Activated CD4-positive, alpha-beta T cell treated with anti-CD3 and anti-CD28 coated beads for 36 hours (primary cell): Measurements from ENCODE around the gene ADAMTS9. TPM values are rescaled to one million over a fixed set of nuclear protein-coding genes. Genes with fewer than 3 reads are reported as not detected.

ENCODE experiments used
- ATAC-seq: fragments of 200-7000 bp; cut with Tn5 transposase; one replicate; pipeline ENCODE4 v1.10.0; 2021; ENCODE audit warnings: mild to moderate bottlenecking, moderate library complexity
- CTCF ChIA-PET: fragments of 350-600 bp; sonication (Branson Sonifier 250); formaldehyde crosslinking; loops from one replicate; lab custom pipeline; 2021; ENCODE audit warnings: antibody characterized with exemption; lab: Charles Lee
- POLR2A ChIA-PET: fragments of 350-600 bp; sonication (Branson Sonifier 250); formaldehyde crosslinking; loops from one replicate; lab custom pipeline; 2021; ENCODE audit warnings: antibody characterized with exemption, inconsistent platforms; lab: Charles Lee
- DNase-seq: peaks from one replicate; pipeline ENCODE4 v3.0.0-alpha.2; 2020
- H3K27ac Mint-ChIP-seq: one replicate; pipeline ENCODE4 v1.8.0; 2021; ENCODE audit warnings: mixed read lengths
- H3K27me3 Mint-ChIP-seq: one replicate; pipeline ENCODE4 v1.8.0; 2021; ENCODE audit warnings: mixed read lengths
- H3K36me3 Mint-ChIP-seq: one replicate; pipeline ENCODE4 v1.8.0; 2021; ENCODE audit warnings: low read depth, mixed read lengths
- H3K4me1 Mint-ChIP-seq: one replicate; pipeline ENCODE4 v1.8.0; 2021; ENCODE audit warnings: mixed read lengths
- H3K4me3 Mint-ChIP-seq: one replicate; pipeline ENCODE4 v1.8.0; 2021; ENCODE audit warnings: mild to moderate bottlenecking, moderate library complexity, mixed read lengths
- H3K9me3 Mint-ChIP-seq: one replicate; pipeline ENCODE4 v1.8.0; 2021; ENCODE audit warnings: low read depth, mixed read lengths
- intact Hi-C, 2 experiments: fragments of 100-400 bp; cut with DNase I in 1 of 2; cut with micrococcal nuclease in 1 of 2; formaldehyde crosslinking; loops; one replicate each; pipeline versions ENCODE4 v1.14.2 to v1.15.1; 2022 to 2024; cut with DNase I, micrococcal nuclease
- total RNA-seq, 2 experiments: library from RNA; stranded (reverse); gene quantifications; one replicate each; pipeline ENCODE4 v1.2.3, GENCODE V29; 2021

The ADAMTS9 gene
- total RNA-seq, 2 experiments from 2014 or later, result not detected

DNA sequence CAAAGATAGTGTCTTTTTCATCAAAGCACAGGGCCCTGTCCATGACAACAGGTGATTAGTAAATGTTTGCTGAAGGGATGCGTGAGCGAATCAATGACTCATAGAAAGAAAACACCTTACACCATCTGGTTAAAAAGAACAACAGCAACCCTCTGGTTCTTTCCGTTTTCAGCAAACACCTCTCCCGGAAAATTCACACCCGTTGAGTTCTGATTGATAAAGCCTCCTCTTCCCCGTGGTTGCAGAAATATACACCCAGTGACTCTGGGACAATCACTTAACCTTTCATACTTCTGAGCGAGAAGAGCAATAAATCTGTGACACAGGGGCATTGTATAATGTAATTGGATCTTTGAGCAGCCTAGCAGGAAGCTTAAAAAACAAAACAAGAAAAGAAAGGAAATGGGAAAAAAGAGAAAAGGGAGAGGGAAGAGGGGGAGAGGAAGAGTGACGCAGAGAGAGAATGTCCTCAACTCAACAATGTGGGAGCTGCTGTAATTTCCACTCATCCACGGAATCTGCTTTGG is 37.6 kb downstream of the ADAMTS9 start:
- Mint-ChIP-seq H3K27ac (no peak overlapping the region), H3K27me3 (no peaks in the 10 kb centered on the region), H3K36me3 (no peaks in the 10 kb centered on the region), H3K4me3 (no peak overlapping the region), H3K9me3 (peaks cover 2% of the 10 kb centered on the region), H3K4me1 (no peaks in the 10 kb centered on the region)
- DNase-seq (no peak), ATAC-seq (no peak)
- intact Hi-C loops, result no loop called here
- POLR2A ChIA-PET, result no interaction called here
- CTCF ChIA-PET, result no interaction called here

DNA sequence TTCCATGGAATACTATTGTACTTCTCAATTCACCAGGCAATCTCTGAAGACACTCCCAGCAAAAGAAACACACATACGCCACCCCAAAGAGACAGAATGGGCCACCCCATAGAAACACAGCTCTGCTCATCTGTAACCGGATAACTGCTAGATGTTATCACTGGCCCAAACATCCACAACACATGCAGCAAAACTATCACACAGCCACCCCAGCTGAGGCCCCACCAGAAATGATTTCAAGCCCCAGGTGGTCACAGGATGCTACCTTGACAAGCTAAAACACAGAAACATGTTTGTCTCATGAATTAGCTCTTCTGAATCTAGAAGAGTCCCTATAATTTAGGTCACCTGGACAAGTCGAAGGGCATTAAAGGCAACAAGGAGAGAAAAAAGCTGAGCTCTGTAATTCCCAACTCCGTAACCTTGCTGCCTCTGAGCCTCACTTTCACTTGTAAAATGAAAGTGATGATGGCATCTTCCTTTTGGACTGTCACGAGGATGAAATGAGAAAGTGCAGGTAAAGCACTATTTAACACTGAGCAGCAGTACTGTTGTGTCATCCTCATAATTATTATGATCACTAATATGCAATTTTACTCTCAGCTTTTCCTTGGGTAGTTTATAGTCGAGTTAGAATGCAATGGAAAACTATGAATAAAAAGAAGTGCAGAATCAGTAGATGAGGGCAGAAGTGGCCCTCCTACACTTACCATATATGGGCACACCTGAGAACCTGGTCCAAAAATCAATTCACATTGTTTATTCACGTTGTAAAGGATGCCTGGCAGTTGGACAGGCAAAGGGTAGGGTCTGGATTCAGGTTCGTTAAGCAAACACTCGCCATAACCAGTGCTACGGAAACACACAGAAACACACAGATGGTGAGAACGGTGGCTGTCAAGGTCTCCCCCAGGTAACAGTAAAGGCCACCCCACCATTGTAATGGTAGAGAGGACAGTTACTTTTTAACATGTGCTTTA is 38.6 kb downstream of the ADAMTS9 start:
- no peak for DNase-seq
- peaks cover 2% of the 10 kb centered on the region for H3K9me3 Mint-ChIP-seq

DNA sequence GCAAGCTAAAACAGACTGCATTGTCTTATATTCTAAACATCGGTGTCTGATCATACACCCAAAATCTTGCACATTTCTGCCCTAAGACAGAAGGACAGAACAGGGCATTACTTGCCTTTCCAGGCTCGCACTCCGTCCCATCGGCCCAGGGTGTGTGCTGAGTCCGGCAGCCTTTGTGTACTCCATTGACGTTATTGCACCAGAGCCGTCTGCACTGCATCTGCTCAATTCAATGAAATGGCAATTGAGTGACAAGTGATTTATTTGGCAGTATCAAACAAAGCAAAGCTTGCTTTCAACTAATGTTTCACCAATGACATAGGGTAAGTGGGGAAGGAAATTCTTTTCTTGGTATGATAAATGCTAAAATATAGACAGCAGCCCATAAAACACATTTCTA is 40.0 kb downstream of the ADAMTS9 start:
- H3K9me3 Mint-ChIP-seq, result peaks cover 2% of the 10 kb centered on the region
- DNase-seq (no peak), ATAC-seq (no peak)
- no peak overlapping the region for H3K4me3 Mint-ChIP-seq
- no peaks in the 10 kb centered on the region for H3K4me1 Mint-ChIP-seq
- intact Hi-C loops, result no loop called here
- POLR2A ChIA-PET, result no interaction called here
- H3K27me3 Mint-ChIP-seq, result no peaks in the 10 kb centered on the region
- CTCF ChIA-PET, result no interaction called here
- H3K27ac Mint-ChIP-seq, result no peak overlapping the region
- no peaks in the 10 kb centered on the region for H3K36me3 Mint-ChIP-seq

More for the DNA sequence above, 38.6 kb downstream of the ADAMTS9 start:
- Mint-ChIP-seq H3K27ac (no peak overlapping the region), H3K4me1 (no peaks in the 10 kb centered on the region), H3K4me3 (no peak overlapping the region), H3K36me3 (no peaks in the 10 kb centered on the region), H3K27me3 (no peaks in the 10 kb centered on the region)
- intact Hi-C loops, result no loop called here
- CTCF ChIA-PET, result no interaction called here
- POLR2A ChIA-PET, result no interaction called here
- no peak for ATAC-seq

DNA sequence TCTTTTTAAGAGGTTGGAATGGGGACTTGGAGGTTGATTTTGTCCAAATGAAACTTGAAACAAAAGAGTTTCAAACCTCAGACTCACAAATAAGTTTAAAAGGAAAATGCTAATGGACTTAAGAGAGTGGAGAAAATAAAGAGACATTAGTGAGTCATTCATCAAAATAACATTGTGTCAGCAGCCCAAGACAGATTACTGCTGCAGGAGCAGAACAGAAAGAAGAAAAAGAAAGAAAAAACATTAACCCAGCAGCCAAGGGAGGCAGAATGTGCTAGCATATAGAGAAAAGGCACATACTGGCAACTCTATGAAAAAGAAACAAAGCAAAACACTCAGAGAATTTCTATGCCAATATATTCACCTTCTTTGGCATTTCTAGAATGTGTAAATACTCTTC is 42.6 kb downstream of the ADAMTS9 start:
- H3K4me1 Mint-ChIP-seq, result no peaks in the 10 kb centered on the region
- ChIA-PET POLR2A (no interaction called here), CTCF (no interaction called here)
- no peak overlapping the region for H3K27ac Mint-ChIP-seq
- H3K4me3 Mint-ChIP-seq, result no peak overlapping the region
- DNase-seq (no peak), ATAC-seq (no peak)
- no peaks in the 10 kb centered on the region for H3K27me3 Mint-ChIP-seq
- no peaks in the 10 kb centered on the region for H3K36me3 Mint-ChIP-seq
- H3K9me3 Mint-ChIP-seq, result peaks cover 2% of the 10 kb centered on the region
- intact Hi-C loops, result no loop called here

DNA sequence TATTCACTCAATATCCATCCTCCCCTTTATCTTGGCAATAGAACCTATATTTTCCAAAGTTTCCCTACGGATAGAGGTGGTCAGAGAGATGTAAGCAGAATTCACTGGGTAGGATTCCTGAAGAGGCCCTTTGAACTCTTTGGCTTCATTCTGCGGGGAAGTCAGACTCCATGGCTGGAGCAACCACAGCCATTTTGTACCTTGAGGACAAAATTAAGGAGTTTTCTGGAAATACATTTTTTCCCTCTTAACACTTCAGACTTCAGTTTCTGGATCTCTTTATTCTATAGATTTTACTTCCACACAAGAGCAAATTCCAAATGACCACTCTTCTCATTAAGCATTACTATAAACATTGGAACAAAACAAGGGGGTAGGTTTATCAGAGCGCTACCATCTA is 43.3 kb downstream of the ADAMTS9 start:
- no peaks in the 10 kb centered on the region for H3K36me3 Mint-ChIP-seq
- no peaks in the 10 kb centered on the region for H3K27me3 Mint-ChIP-seq
- H3K27ac Mint-ChIP-seq, result no peak overlapping the region
- POLR2A ChIA-PET, result no interaction called here
- no peaks in the 10 kb centered on the region for H3K9me3 Mint-ChIP-seq
- no peaks in the 10 kb centered on the region for H3K4me1 Mint-ChIP-seq
- no peak overlapping the region for H3K4me3 Mint-ChIP-seq
- intact Hi-C loops, result no loop called here
- DNase-seq (no peak), ATAC-seq (no peak)
- CTCF ChIA-PET, result no interaction called here

DNA sequence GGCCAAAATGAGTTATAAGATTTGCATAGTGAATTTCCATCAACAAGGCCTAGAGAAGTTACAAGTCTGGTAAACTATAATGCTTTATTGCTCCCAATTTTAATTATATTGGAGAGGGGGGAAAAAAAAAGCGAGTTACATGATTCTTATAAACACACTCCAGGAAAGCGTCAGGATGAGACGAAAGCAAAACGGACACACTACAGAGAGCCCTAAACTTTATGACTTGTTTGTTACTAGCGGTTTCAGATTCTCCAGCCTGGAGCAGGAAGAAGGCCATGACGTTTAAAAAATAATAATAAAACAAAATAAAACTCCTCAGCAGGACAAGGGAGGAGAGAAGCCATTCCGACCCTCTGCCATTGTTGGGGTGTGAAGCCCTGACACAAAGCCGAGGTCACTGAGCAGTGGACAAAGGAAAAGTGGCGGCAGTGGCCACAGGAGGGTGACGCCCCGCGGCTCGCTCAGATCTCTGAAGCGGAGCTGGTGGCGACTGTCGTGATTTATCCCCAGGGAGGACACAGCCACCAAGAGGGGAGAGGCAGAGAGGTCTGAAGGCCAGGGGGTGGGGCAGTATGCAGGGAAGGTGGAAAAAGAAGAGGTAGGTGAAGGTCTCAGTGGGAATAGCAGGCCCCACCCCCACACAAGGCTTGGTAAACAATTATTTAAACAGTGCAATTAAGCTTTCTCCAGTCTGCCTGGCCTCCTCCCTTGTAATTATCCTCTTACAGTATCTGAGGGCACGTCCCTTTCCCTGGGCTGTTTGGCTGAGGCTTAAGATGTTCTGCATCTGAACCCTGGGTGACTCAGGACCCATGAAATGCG is 45.3 kb downstream of the ADAMTS9 start:
- Mint-ChIP-seq H3K4me1 (no peaks in the 10 kb centered on the region), H3K4me3 (no peak overlapping the region), H3K9me3 (no peaks in the 10 kb centered on the region), H3K27me3 (no peaks in the 10 kb centered on the region), H3K36me3 (no peaks in the 10 kb centered on the region), H3K27ac (no peak overlapping the region)
- DNase-seq (no peak), ATAC-seq (no peak)
- intact Hi-C loops, result no loop called here
- CTCF ChIA-PET, result no interaction called here
- POLR2A ChIA-PET, result no interaction called here

DNA sequence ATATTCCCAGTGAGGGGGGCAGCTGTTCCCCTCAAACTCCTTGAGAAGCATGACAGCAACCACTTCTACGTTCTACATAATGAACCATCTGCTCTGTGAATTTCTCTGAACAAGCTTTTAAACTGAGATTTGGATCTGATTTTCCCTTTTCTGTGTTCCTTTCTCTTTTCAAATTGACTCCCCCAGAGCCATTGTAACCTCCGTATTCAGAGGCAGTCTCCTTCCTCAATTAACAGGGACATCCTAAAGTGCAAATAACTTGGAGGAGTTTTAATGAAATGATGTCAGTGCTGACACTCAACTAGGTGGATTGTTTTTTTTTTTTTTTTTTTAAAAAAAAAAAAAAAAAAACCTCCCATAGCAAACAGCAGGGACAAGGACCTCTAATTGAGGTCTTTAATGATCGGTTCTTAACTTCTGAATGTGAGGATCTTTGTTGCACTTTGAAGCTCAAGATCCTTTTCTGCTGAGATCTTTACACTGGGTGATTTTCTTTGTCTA is 48.8 kb downstream of the ADAMTS9 start:
- ChIA-PET POLR2A (no interaction called here), CTCF (no interaction called here)
- Mint-ChIP-seq H3K9me3 (no peaks in the 10 kb centered on the region), H3K36me3 (no peaks in the 10 kb centered on the region), H3K4me3 (no peak overlapping the region), H3K4me1 (no peaks in the 10 kb centered on the region), H3K27me3 (no peaks in the 10 kb centered on the region), H3K27ac (no peak overlapping the region)
- DNase-seq (no peak), ATAC-seq (no peak)
- intact Hi-C loops, result no loop called here

DNA sequence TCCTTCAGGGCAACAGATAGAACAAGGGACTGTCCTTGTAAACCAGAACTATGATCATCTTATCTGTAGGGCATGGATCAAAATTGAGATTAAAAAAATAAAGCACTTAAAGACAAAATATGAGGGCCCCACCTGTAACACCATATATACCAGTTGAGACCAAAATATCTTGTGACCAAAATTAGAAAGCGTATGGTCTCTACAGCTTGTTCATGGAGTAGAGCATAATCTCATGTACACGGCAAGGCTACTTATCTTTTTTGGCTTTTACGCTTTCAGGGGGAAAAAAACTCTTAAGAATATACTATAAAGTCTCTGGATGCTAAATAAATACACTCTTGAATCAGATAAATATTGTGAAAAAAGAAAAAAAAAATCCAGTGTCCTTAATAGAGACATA is 49.3 kb downstream of the ADAMTS9 start:
- ATAC-seq (no peak), DNase-seq (no peak)
- no peaks in the 10 kb centered on the region for H3K27me3 Mint-ChIP-seq
- no peaks in the 10 kb centered on the region for H3K4me1 Mint-ChIP-seq
- ChIA-PET CTCF (no interaction called here), POLR2A (interaction anchor here (0.7 kb wide), 1 partner anchor 932 kb away, joined by 5 read pairs; no protein-coding TSS in a partner anchor)
- no peak overlapping the region for H3K4me3 Mint-ChIP-seq
- H3K36me3 Mint-ChIP-seq, result no peaks in the 10 kb centered on the region
- no peaks in the 10 kb centered on the region for H3K9me3 Mint-ChIP-seq
- no peak overlapping the region for H3K27ac Mint-ChIP-seq
- intact Hi-C loops, result no loop called here

DNA sequence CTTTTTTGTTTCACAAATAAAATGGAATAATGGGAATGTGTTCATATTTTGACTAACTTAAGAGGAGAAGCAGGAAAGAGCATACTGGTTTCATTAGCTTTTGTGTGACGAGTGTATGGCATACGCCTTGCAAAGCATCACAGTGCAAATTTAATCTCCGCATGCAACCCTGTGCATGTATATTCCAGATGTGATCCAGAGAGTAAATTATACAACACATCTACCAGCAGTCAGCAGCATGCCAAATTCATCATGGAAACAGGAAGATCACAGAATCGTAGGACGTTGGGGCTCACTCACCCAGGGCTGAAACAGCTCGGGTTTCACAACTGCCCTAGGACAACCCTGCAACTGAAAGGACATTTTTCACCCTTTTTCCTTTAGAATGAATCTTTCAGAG is 53.4 kb downstream of the ADAMTS9 start:
- CTCF ChIA-PET, result interaction anchor here (0.8 kb wide), 1 partner anchor 128 kb away, joined by 3 read pairs; no protein-coding TSS in a partner anchor
- no peak for ATAC-seq

DNA sequence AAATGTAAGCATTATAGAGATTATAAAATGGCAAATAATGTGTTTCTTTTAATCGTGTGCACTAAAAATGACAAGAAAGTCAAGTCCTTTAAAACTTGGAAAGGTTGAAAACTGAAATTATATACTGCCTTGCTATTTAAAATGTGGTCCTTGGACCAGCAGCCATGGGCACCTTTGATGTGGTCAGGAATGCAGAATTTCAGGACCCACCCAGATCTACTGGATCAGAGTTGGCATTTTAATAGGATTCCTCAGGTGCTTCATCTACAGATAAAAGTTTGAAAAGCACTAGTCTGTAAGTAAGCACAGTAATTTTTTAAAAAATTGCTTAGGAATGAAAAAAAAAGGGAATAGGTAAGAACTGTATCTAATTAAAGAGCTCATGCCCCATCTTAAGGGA is 55.8 kb downstream of the ADAMTS9 start:
- DNase-seq (no peak), ATAC-seq (no peak)
- H3K4me1 Mint-ChIP-seq, result no peaks in the 10 kb centered on the region
- CTCF ChIA-PET, result interaction anchor here (0.7 kb wide), 2 partner anchors 697 to 1119 kb away, joined by 3 read pairs; no protein-coding TSS in a partner anchor
- H3K27ac Mint-ChIP-seq, result no peak overlapping the region
- POLR2A ChIA-PET, result no interaction called here
- intact Hi-C loops, result no loop called here
- no peak overlapping the region for H3K4me3 Mint-ChIP-seq
- no peaks in the 10 kb centered on the region for H3K36me3 Mint-ChIP-seq
- no peaks in the 10 kb centered on the region for H3K27me3 Mint-ChIP-seq
- H3K9me3 Mint-ChIP-seq, result peaks cover 4% of the 10 kb centered on the region

More for the DNA sequence above, 53.4 kb downstream of the ADAMTS9 start:
- no peak overlapping the region for H3K27ac Mint-ChIP-seq
- H3K4me3 Mint-ChIP-seq, result no peak overlapping the region
- POLR2A ChIA-PET, result no interaction called here
- H3K4me1 Mint-ChIP-seq, result no peaks in the 10 kb centered on the region
- no peak for DNase-seq
- intact Hi-C loops, result no loop called here
- no peaks in the 10 kb centered on the region for H3K9me3 Mint-ChIP-seq
- H3K27me3 Mint-ChIP-seq, result no peaks in the 10 kb centered on the region
- H3K36me3 Mint-ChIP-seq, result no peaks in the 10 kb centered on the region
